Measurements from ENCODE around the gene CACFD1.

- TF ChIP-seq RAD21 (IDR thresholded peaks at IDR 0.05; ENCODE audit: low read depth) = no peak
- no peak for TF ChIP-seq MAX (IDR thresholded peaks at IDR 0.05)
- TF ChIP-seq POLR2A (IDR thresholded peaks at IDR 0.05; ENCODE audit: borderline replicate concordance, extremely low read depth, insufficient read depth, insufficient read length) = no peak
- TF ChIP-seq, protein P1, sequence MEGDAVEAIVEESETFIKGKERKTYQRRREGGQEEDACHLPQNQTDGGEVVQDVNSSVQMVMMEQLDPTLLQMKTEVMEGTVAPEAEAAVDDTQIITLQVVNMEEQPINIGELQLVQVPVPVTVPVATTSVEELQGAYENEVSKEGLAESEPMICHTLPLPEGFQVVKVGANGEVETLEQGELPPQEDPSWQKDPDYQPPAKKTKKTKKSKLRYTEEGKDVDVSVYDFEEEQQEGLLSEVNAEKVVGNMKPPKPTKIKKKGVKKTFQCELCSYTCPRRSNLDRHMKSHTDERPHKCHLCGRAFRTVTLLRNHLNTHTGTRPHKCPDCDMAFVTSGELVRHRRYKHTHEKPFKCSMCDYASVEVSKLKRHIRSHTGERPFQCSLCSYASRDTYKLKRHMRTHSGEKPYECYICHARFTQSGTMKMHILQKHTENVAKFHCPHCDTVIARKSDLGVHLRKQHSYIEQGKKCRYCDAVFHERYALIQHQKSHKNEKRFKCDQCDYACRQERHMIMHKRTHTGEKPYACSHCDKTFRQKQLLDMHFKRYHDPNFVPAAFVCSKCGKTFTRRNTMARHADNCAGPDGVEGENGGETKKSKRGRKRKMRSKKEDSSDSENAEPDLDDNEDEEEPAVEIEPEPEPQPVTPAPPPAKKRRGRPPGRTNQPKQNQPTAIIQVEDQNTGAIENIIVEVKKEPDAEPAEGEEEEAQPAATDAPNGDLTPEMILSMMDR (IDR thresholded peaks at IDR 0.05 in 2 of 3, conservative IDR thresholded peaks at IDR 0.05 in 1 of 3; ENCODE audit: borderline replicate concordance in 1 of 3, insufficient read depth in 1 of 3, low read depth in 2 of 3, low read length in 2 of 3) = no peak
- no peak for TF ChIP-seq JUND (IDR thresholded peaks at IDR 0.05)
- no peak for TF ChIP-seq SIN3A (IDR thresholded peaks at IDR 0.05; ENCODE audit: low read depth)
- no peak for TF ChIP-seq CEBPB (IDR thresholded peaks at IDR 0.05; ENCODE audit: low read depth)
- TF ChIP-seq ZNF274 (IDR thresholded peaks at IDR 0.05; ENCODE audit: low read depth, low read length) = no peak
These were observed 2.5 kb upstream of the CACFD1 start for GRCh38 chr9:133457233-133457632.
